Fibroblast of the aortic adventitia (primary cell): ENCODE results near the gene SPOCD1. TPM values are rescaled to one million over a fixed set of nuclear protein-coding genes. Genes with fewer than 3 reads are reported as not detected.

Experiments
- DNase-seq: peaks from one replicate; pipeline ENCODE4 v3.0.0-alpha.2; 2010; ENCODE audit warnings: low read depth
- H3K4me3 ChIP-seq: 2 replicates; pipeline ENCODE4 v1.5.1; 2011; ENCODE audit warnings: low read depth, mild to moderate bottlenecking, control low read depth, low read length, moderate library complexity
- CTCF ChIP-seq: IDR thresholded peaks from 2 replicates; pipeline ENCODE4 v1.5.1; 2011; ENCODE audit warnings: mild to moderate bottlenecking, low read length, control low read depth, inconsistent platforms; ENCODE audit not compliant: insufficient read depth
- total RNA-seq: library from RNA; depleted of rRNA; stranded (reverse); fragments of >200 nt; gene quantifications from 2 replicates; pipeline ENCODE4 v1.2.3, GENCODE V29; 2012; ENCODE audit warnings: low replicate concordance

Gene SPOCD1
- total RNA-seq, 1 donor, result 37.2 TPM

- TF ChIP-seq CTCF, result no peak
- no peak overlapping the region for H3K4me3 ChIP-seq
- no peak for DNase-seq
These were observed 22.1 kb downstream of the SPOCD1 start for GRCh38 chr1:31793586-31794285.

GRCh38 chr1:31793086-31793485 lies 22.7 kb downstream of the SPOCD1 start:
- TF ChIP-seq CTCF, result no peak
- DNase-seq, result no peak
- H3K4me3 ChIP-seq, result no peak overlapping the region

GRCh38 chr1:31792541-31792940 lies 23.3 kb downstream of the SPOCD1 start:
- DNase-seq, result no peak
- no peak overlapping the region for H3K4me3 ChIP-seq
- no peak for TF ChIP-seq CTCF

GRCh38 chr1:31792116-31792515 lies 23.7 kb downstream of the SPOCD1 start:
- no peak for DNase-seq
- no peak for TF ChIP-seq CTCF

GRCh38 chr1:31791131-31791858 lies 24.5 kb downstream of the SPOCD1 start:
- DNase-seq, result no peak
- H3K4me3 ChIP-seq, result no peak overlapping the region
- TF ChIP-seq CTCF, result no peak

More at GRCh38 chr1:31792116-31792515, 23.7 kb downstream of the SPOCD1 start:
- H3K4me3 ChIP-seq, result no peak overlapping the region

GRCh38 chr1:31790641-31791091 lies 25.2 kb downstream of the SPOCD1 start:
- no peak for TF ChIP-seq CTCF
- no peak for DNase-seq
- no peak overlapping the region for H3K4me3 ChIP-seq

GRCh38 chr1:31790140-31790539 lies 25.7 kb downstream of the SPOCD1 start:
- no peak overlapping the region for H3K4me3 ChIP-seq
- no peak for TF ChIP-seq CTCF
- DNase-seq, result no peak
